ENCODE data around the gene PIK3R1.

The PIK3R1 gene

DNA sequence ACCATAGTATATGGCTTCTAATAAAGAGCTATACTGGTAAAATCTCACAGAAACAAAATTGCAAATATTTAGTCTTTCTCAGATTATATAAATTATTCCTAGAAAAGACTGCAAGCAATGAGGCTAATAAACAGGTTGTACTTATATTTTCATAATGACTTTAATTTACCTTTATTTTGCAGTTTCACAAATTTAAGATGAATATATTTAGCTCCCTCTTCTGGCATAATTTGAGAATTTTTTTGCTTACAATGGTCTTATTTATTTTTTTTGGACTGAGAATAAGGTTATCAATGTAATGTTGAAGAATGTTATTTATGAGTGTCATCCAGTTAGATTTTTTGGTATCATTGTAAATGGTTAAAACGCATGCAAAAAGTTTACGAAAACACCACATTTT is 56.7 kb downstream of the PIK3R1 start:
- DNase-seq: peak in 1 of 2 donors; percentile 19

DNA sequence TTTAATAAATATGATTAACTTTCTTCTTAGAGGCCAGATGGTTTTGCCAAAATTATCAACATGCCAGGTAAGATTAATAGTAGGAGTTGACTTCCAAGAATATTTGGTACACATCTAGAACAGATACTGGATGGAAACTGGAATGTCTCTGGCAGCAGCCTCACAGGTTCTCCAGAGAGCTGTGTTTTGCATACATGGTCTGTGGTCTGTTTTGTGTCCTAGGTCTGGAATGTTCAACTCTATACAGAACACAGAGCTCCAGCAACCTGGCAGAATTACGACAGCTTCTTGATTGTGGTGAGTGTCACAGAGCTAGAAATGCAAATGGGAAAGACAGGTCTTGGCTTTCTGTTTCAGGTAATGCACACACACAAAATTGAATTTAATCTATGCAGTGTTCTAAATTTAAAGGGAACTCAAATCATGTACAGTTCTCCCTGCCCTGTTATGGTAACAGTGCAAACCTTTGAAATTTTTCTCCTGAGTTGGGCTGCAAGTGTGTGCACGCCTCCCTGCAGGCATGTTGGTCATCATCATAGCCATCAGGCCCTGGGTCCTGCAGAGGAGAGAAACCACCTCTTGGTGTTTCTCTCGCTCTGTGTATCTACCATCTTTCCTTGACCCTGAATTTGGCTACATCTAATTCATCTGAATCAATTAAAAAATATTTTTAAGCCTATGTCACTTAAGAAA is 58.3 kb downstream of the PIK3R1 start:
- no peak for DNase-seq

DNA sequence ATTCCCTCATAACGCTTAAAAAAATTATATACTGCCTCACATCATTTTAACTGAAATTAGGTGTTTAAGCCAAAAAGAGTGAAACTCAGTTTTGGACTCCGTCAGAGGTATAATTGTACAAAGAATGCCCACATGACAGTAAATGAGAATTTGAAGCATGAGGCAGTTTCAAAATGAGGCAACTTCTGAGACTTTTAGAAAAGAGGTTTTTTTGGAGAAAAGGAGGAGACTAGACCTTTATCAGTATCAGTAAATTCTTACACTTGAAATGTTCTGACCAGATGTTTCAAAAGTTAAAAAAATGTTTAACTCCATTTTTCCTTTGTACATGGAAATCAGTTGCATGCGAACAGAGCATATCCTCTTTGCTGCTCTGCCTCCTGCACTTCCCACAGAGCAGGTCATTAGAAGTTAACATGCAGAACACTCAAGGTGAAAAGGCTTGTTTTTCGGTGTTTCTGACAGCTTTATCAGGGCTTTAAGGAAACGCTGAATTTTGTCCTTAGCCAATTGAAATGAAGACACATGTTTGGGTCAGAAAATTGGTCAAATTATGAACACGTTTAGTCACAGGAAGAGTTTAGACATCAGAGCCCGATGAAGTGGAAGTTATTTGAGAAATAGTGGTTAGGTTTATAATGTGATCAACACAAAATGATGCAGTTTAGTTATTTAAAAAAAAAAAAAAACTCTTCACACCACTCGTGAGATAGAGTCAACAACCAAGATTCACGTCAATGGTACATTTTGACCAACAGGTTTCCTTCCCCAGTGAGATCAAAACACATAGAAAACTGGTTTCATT is 59.5 kb downstream of the PIK3R1 start:
- DNase-seq: no peak

DNA sequence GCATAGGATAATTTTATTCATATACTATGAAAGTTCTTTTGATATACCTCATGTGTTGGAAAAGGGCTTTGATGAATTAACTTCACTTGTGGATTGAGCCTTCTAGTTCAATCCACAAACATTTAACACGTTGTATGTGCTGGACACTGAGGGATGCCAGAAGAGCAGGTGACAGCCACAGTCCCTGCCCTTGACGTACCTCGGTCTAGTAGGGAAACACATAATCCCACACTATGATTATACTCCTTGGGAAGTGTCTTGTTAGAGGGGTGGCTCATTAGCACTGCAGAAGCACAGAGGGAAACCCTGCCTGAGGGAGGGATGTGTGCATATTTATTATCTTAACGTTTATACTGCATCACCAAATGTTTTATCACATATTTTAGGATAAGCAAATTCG is 61.2 kb downstream of the PIK3R1 start:
- DNase-seq: no peak

DNA sequence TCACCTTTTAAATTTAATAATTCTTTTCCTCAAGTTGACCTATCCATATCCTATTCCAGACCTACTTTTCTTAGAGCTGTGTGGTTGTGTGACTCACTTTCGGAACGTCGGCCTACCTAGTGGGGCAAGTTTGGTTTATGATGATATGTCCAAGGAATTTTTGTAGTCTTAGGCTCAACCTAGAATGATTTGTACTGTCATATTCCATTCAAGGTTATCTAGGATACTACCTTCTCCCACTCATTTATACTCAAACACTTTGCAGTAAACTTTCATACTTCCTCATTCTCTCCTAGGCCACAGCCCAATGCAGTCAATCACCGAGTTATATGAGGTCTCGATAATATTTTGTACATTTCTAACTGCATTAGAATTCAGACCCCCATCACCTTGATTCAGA is 61.9 kb downstream of the PIK3R1 start:
- peak in 1 of 2 donors; percentile 43 for DNase-seq

DNA sequence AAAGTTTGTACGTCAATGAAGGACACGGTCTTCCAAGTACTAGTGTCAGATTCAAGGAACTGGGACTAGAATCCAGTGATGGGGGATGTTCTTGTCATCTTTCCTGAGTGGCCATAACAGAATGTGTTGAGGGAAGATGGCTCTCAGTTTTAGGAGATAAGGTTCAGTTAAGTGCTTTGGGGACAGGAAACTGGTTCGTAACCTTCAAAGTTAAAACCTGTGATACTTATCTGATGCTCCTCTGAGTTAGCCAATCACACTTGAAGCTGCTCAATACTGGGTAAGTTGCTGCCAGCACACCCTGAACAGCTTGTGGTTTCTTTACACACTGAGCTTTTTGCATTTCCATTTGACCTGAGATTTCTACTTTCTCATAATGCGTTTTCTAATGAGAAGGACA is 64.4 kb downstream of the PIK3R1 start:
- DNase-seq: no peak

DNA sequence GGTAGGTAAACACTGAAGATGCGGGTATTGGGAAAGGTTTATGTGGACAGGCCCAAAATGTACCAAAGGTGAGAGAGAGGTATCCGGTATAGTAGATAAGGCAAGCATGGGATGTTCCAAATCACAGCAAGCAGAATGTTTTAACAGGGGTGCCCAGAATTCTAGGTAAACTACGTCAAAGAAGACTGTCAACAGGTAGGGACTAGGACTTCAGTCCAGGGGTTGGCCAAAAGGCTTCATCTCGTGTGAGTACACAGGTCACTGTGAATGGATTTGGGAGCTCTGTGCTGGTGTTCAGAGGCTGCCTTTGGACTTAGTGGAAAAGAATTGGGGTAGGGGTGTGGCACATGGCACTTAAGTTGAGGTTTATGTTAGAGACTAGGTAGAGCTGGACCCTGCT is 66.4 kb downstream of the PIK3R1 start:
- no peak for DNase-seq

DNA sequence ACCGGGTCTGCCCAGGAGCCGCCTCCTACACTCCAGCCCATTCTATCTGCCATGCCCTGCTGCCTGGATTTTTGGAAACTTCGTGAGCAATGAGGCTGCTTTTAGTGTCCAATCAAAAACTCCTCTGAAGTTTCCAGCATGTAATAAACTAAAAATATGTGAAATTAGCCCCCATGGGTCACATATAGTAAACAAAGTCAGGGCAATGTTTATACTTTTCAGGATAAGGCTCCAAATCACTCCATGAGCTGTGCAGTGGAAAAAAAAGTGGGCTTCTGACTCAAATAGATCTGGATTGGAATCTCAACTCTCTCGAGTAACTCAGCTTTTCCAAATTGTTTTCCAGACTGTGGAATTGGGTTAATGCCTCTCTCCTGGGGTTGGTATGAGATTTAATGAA is 68.2 kb downstream of the PIK3R1 start:
- no peak for DNase-seq

DNA sequence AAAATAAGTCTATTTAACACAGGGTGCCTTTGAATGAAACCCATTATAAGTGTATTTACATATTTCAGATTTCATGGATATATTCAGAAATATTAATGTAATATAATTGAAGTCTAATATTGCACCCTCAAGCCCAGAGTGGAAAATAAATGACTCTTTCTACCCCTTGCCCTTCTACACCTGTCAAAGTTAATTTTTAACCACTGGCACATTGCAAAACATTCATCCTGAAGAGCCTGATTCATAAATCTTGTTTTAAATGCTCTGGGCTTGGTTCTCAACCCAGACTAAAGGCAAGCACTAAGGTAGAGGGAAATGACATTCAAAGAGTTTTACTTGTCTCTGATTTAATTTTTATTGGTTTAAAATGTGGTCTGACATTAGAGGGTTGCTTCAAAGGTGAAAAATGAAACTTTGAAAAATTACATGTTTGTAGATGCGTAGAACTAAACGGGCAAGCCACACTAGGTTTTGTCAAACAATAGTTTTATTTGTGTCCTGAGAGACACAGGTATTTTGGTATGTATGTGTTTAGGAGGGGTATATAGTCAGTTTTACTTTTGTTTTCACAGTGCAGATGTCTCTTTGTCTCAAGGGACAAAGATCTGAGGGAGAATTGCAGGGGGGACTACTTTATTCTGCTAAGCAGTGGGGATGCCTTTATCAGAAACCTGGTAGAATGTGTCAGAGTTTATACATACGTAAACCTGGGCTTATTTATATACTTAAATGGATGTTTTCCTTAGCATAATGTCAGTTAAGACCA is 69.7 kb downstream of the PIK3R1 start:
- peak in 1 of 2 donors; percentile 7 for DNase-seq

DNA sequence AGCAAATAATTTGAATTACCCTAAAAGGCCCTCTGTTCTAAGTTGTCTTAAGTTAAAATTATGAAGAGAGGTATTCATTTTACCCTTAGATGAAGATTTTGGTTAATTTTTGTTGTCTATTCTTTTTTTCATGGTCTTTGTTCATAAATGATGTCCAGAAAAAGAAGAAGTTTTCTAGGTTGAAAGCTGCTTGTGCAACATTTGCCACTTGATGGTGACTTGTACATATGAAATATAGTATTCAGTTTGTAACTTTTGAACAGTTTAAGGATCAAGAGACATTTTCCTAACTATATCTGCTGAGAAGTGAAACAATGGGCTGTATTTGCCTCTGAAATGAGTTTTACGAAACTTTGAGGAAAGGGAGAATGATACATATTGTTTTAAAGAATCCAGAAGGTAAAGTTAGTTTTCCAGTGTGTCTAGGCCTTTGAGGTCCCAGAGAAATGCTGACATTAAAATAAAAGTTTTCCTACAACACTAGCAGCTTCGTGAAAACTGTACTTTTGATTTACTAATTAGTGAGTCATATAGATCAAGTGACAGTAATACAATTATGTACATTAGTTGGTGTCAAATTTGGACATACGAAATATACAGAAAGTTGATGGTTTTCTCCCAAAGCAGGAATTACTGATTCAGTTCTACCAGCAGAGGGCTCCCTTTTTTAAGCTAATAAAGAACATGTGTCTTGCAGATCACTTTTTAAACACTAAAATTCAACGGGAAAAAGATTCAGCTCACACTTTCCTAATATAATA is 70.5 kb downstream of the PIK3R1 start:
- DNase-seq: peak in 1 of 2 donors; percentile 46

DNA sequence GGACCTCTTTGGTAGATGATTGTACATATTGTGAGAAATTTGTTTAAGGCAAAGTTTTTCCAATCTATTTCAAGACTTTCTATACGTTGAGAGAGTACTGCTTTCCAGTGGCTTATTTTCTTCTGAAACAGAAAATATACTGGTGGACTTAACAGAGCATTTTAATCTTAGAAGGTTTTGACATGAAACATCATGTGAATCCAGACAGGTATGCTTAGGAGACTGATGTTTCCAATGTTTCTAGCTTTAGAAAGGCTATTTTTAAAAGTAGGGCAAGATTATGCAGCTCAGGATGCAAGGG is 71.0 kb downstream of the PIK3R1 start:
- no peak for DNase-seq

DNA sequence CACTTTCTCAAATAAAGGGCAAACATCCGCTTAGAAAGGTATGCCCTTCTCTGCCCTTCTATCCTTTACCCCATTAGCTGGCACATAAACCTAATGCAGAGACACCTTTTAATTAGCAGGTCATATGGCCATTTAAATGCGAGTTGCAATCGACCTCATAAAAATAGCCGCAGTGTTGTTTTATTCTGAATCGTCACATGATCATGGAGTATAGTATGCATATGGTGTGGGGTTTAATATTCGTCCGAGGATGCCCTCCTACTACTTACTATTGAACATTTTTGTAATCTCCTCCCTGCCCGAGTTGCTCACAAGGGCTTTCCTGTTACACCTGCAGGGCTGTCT is 72.0 kb downstream of the PIK3R1 start:
- DNase-seq: no peak

DNA sequence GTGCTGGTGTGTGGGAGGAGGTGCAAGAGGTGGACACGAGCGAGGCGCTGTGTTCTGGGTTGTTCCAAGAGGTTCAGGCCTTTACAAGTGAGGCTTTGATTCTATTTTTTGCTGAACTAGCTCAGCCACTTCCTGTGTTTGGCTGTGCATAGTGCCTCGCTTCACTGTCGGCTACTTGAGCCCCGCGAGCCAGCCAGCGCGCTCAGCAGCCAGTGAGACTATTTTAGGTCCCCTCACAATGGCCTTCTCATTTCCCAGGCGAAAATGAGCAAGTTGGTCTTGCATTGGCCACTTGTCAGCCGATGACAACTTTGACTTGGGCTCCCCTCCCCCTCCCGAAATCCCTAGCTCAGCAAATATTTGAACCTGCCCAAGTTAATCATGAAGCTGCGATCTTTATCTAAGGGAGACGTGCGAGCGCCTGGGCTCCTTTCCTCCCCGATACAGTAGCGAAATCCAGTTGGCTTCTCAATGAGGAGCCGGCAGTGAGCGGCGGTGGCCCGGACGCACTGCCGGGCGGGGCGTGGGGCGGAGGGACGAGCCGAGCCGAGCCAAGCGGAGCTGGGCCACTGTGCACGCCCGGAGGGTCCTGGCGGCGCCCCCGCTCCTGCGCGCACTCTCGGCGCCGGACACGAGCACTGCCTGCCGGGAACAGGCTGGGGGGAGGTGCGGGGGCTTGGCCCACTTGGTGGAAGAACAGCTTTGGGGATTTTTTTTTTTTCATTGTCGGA is 72.6 kb downstream of the PIK3R1 start:
- peak in 1 of 2 donors; percentile 53 for DNase-seq

DNA sequence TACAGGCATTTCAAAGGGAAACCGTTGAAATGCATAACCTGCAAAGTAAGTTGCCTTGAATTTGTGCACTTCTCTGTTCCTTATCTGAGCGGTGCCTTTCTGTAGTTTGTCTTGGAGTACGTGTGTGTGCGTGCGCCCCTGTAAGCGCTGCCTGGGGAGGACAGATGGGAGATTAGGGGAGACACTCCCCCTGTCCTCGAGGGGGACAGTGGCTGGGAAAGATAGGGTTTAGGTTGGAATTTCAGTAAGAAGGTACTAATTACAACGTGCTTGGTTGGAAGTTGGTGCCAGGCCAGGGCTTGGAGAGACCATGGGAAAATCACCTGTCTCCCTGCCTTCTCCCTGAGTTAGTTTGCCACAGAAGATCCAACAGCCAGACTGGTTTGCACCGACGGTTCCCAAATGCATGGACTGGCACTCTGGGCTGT is 73.2 kb downstream of the PIK3R1 start:
- peak in 1 of 2 donors; percentile 11 for DNase-seq

DNA sequence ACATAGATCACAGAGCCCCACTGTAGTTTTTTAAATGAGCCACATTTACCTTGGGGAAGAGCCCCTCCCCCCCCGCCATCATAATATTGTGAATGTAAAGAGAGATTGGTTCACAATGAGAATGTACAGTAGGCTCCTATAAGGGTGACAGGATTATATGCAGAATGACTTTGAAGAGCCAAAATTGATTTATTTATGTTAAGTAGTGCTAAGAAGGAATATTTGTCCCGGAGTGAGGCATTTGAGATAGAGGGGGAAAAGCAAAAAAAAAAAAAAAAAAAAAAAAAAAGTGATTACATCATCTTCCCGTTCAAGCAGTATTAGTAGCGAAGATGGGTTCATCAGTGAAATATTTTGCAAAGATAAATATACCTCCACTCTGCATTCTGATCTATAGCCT is 73.9 kb downstream of the PIK3R1 start:
- DNase-seq: no peak

DNA sequence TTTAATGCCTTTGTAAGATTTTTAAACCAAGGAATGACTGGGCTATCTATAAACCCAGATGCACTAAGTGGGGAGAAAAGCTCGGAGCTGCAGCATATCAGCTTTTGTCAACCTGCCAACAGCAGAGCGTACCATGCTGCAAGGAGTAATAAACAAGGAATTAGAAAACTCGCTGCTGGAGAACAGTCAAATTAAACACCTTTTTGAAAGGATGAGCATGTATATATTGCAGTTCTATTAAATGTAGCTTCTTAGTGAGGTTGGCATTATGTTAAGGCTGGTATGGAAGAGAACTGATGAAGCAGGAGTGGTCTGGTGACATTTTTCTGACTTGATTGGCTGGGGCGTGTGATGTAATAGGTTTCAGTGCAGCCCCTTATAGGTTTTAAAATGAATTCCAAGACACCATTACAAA is 74.7 kb downstream of the PIK3R1 start:
- DNase-seq: no peak

DNA sequence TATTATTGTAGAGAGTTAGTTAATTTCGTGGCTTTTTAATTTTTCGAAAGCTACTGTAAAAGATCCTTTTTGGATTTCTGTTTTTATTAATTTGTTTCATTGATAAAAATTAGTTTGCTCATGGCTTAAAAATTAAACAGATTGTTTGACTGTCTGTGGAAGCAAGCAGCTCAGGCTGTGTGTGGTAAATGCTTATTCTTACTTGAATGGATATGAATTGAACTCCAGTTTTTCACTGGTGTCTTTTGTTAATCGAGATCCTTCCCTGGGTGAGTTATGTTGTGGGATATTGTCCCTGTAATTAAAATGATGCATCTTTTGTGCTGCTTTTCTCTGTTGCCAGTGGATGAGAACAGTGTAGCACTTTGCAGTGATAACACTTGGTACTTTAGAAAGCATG is 75.3 kb downstream of the PIK3R1 start:
- no peak for DNase-seq

DNA sequence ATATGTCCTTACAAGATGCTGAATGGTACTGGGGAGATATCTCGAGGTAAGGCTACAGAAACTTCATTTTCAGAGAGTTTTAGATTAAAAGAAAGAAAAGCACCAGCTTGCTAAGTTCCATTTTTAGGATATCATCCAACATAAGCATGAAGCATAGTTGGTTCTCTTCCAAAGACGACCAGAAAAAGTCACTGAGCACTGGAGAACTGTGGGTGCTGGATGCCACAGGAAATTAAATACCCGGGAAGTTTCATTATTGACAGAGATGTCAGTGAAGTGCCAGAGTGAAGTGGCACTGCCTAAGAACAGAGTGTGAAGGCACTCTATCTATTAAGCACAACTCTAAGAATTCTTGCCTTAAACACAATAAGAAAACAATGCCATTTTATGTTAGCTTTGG is 76.8 kb downstream of the PIK3R1 start:
- DNase-seq: no peak

DNA sequence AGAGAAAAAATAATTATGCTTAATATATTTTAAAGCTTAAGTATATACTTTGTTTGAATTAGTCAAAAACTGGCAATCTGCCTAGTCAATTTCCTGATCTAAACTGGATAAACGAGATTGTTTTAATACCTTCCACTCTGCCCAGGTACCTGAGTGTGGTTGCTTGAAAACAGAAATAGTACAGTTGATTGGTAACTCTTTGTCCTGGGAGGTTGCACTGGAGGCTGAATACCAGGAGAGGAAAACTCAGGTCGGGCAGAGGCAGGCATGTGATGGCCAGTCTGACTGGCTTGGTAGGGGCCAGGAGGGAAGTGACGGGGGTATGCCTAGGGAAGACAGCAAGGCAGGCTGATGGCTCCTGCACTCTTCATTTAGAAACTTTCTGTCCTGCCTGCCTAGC is 80.2 kb downstream of the PIK3R1 start:
- DNase-seq: no peak

DNA sequence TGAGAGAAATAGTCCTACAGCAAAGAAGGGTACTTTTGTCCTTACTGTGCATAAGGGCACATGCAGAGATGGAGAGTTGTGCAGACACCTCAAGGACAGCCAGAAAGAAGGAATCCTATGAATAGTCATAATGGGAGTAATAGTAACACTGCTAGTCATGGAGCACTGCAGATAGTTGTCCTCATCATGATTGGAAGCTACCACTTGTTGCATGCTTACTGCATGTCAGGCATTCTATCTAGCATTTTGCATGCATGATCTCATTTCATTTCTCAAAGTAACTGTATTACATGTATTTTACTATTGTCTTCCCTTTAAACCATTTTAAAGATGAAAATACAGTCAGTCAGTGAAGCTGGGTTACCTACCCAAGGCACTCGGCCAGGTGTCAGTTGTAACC is 81.3 kb downstream of the PIK3R1 start:
- DNase-seq: no peak

DNA sequence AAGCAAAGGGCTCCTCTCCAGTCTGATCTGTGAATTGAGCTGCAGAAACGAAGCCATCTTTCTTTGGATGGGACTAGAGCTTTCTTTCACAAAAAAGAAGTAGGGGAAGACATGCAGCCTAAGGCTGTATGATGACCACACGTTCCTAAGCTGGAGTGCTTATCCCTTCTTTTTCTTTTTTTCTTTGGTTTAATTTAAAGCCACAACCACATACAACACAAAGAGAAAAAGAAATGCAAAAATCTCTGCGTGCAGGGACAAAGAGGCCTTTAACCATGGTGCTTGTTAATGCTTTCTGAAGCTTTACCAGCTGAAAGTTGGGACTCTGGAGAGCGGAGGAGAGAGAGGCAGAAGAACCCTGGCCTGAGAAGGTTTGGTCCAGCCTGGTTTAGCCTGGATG is 82.1 kb downstream of the PIK3R1 start:
- no peak for DNase-seq

DNA sequence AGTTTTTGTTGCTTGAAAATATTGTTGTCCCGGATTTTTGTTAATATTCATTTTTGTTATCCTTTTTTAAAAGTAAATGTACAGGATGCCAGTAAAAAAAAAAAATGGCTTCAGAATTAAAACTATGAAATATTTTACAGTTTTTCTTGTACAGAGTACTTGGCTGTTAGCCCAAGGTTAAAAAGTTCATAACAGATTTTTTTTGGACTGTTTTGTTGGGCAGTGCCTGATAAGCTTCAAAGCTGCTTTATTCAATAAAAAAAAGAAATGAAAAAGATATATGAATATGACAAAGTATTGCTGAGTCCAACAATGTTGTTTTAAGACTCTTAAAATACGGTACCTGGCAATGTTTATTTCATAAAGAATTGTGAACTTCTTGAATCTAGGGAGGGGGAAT is 82.9 kb downstream of the PIK3R1 start:
- no peak for DNase-seq

DNA sequence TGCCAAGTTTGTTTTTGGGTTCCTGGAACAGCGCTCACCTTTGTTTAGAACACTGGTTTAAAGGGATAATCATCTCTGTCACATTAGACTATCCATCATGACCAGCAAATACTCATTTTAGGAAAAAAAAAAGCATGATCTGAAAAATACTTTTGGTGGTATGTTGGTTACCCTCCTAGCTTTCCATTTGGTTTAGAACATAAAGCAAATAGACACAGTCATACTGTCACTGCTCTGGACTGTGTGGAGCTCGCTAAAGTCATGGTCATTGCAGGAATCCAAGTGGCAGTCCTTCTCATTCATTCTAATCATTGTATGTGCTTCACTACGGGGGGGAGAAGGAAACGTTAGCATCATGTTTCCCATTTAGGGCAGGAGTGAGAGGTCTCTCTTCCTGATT is 83.5 kb downstream of the PIK3R1 start:
- no peak for DNase-seq
